HepG2 (cell line): ENCODE results near the gene PEMT. TPM values are rescaled to one million over a fixed set of nuclear protein-coding genes. Genes with fewer than 3 reads are reported as not detected.

ENCODE experiments used
- AGO1 ChIP-seq: fragments of 200-400 bp; formaldehyde crosslinking; IDR thresholded peaks from 2 replicates; pipeline ENCODE4 v1.6.1; 2017; ENCODE audit warnings: mild to moderate bottlenecking, low read depth, low read length, moderate library complexity; ENCODE audit not compliant: poor library complexity, severe bottlenecking
- CEBPB ChIP-seq: IDR thresholded peaks from 2 replicates; pipeline ENCODE4 v1.6.1; 2011; ENCODE audit warnings: low read depth, low read length, improper control_type of control experiment, borderline replicate concordance
- EED ChIP-seq: sonication (generic); formaldehyde crosslinking; IDR thresholded peaks from 2 replicates; pipeline ENCODE4 v1.5.0; 2020; ENCODE audit warnings: mild to moderate bottlenecking, missing genetic modification reagents
- ELF1 ChIP-seq: sonication (generic); formaldehyde crosslinking; IDR thresholded peaks from 2 replicates; pipeline ENCODE4 v1.4.0; 2020; ENCODE audit warnings: missing genetic modification reagents
- JUN ChIP-seq: sonication (generic); formaldehyde crosslinking; IDR thresholded peaks from 2 replicates; pipeline ENCODE4 v1.4.0; 2020; ENCODE audit warnings: mild to moderate bottlenecking, missing genetic modification reagents
- KDM5B ChIP-seq: sonication (generic); formaldehyde crosslinking; IDR thresholded peaks from 2 replicates; pipeline ENCODE4 v1.4.0; 2020; ENCODE audit warnings: missing genetic modification reagents, mild to moderate bottlenecking, borderline replicate concordance
- KLF11 ChIP-seq: IDR thresholded peaks from 2 replicates; pipeline ENCODE4 v1.6.1; 2016; ENCODE audit warnings: missing compliant biosample characterization
- MBNL3 ChIP-seq: fragments of 250-450 bp; sonication (Bioruptor Pico); conservative IDR thresholded peaks from 2 replicates; pipeline ENCODE4 v1.8.0; 2022; ENCODE audit warnings: mild to moderate bottlenecking, inconsistent platforms
- MYC ChIP-seq: sonication (generic); formaldehyde crosslinking; IDR thresholded peaks from 2 replicates; pipeline ENCODE4 v1.9.0; 2021; ENCODE audit warnings: missing genetic modification reagents, borderline replicate concordance
- NONO ChIP-seq, 2 experiments: fragments of 450-650 bp in 1 of 2; sonication (generic) in 1 of 2; formaldehyde crosslinking in 1 of 2; IDR thresholded peaks in 1 of 2; conservative IDR thresholded peaks in 1 of 2; 2 replicates each; pipeline versions ENCODE4 v1.6.1 to v1.8.0; 2017 to 2022; ENCODE audit warnings: mild to moderate bottlenecking in 1 of 2, missing genetic modification reagents in 1 of 2, moderate library complexity in 1 of 2
- PHF8 ChIP-seq: sonication (generic); formaldehyde crosslinking; IDR thresholded peaks from 2 replicates; pipeline ENCODE4 v1.5.0; 2020; ENCODE audit warnings: missing genetic modification reagents
- TARDBP ChIP-seq: sonication (generic); formaldehyde crosslinking; IDR thresholded peaks from 2 replicates; pipeline ENCODE4 v1.8.0; 2022; ENCODE audit warnings: mild to moderate bottlenecking, missing genetic modification reagents
- ZBTB21 ChIP-seq: sonication (generic); formaldehyde crosslinking; IDR thresholded peaks from 2 replicates; pipeline ENCODE4 v1.4.0; 2020; ENCODE audit warnings: missing genetic modification reagents
- ZNF121 ChIP-seq: sonication (generic); formaldehyde crosslinking; IDR thresholded peaks from 2 replicates; pipeline ENCODE4 v1.5.0; 2020; ENCODE audit warnings: mild to moderate bottlenecking, missing genetic modification reagents
- polyA plus RNA-seq, 8 experiments: library from polyadenylated mRNA; depleted of rRNA in 3 of 8; stranded (reverse) in 7 of 8; unstranded in 1 of 8; fragments of >200 nt; fragmentation: Illumina TruSeq in 4 of 8; extraction: Trizol in 4 of 8; gene quantifications; 2 replicates each; pipeline versions ENCODE4 v1.2.1 to v1.2.3, GENCODE V29; 2011 to 2016; ENCODE audit warnings: low read depth in 4 of 8, missing spikeins in 1 of 8, mixed read lengths in 1 of 8; ENCODE audit not compliant: insufficient read depth in 1 of 8
- total RNA-seq, 5 experiments: library from RNA; depleted of rRNA; stranded (reverse); fragments of >200 nt; fragmentation: Illumina TruSeq; extraction: Trizol; gene quantifications; 2 replicates each; pipeline ENCODE4 v1.2.3, GENCODE V29; 2016; ENCODE audit warnings: low read depth in 1 of 5
- TF ChIP-seq, protein P1 (sequence below): sonication (generic); formaldehyde crosslinking; IDR thresholded peaks from 2 replicates; pipeline ENCODE4 v1.5.1; 2020; ENCODE audit warnings: mild to moderate bottlenecking, missing genetic modification reagents, borderline replicate concordance
- TF ChIP-seq, protein P2 (sequence below): sonication (generic); formaldehyde crosslinking; IDR thresholded peaks from 2 replicates; pipeline ENCODE4 v1.9.0; 2022; ENCODE audit warnings: low read depth, missing genetic modification reagents
- TF ChIP-seq, protein P3 (sequence below): sonication (generic); formaldehyde crosslinking; IDR thresholded peaks from 2 replicates; pipeline ENCODE4 v1.4.0; 2020; ENCODE audit warnings: missing genetic modification reagents
- TF ChIP-seq, protein P4 (sequence below): sonication (generic); formaldehyde crosslinking; IDR thresholded peaks from 2 replicates; pipeline ENCODE4 v1.4.0; 2020; ENCODE audit warnings: mild to moderate bottlenecking, missing genetic modification reagents, borderline replicate concordance

Gene PEMT
- total and polyA plus RNA-seq, 2 of the 13 experiments (the other 11 are each of a cell fraction or from before 2014, with no cell fraction given), result 31.7 to 43.6 TPM

DNA sequence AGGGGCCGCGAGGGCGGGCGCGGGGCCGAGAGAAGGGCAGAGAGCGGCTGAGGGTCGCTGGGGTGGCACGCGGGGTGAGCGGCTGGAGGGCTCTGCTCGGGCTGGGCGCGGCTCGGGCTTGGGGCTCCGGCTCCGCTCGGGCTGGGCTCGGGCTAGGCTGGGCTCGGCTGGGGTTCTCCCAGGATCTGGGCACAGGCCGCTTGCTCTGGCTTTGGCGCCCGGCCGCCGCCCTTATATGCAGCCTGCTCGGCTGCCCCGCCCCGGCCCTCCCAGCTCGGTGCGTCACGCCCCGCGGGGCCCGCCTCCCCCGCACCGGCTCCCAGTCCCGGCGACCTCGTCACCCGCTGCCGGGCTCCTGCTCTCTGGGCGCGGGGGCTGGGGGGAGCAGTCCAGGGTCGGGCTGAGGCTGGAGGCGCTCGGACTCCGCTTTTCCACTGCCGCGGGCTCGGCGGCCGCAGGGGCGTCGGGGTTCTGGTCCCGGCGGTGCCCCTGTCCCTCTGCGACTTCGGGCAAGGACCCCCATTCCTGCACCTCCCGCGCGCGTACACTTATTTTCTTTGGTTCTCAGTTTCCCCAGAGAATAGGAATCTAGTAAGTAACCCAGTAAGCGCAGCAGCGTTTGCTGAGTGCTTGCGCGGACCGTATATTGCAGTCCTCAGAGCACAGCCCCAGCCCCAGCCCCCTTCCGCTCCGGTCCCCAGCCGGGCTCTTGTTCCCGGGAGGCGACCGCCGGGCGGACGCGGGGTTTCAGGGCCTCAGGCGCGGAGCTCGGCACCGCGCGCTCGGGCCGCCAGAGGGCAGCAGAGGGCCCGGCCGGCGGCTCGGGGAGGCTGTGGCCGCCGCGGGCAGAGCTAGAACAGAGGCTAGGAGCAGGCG lies 95.1 kb downstream of the PEMT start, which contains the start of gene RASD1 (continued):
- TF ChIP-seq, protein P1, sequence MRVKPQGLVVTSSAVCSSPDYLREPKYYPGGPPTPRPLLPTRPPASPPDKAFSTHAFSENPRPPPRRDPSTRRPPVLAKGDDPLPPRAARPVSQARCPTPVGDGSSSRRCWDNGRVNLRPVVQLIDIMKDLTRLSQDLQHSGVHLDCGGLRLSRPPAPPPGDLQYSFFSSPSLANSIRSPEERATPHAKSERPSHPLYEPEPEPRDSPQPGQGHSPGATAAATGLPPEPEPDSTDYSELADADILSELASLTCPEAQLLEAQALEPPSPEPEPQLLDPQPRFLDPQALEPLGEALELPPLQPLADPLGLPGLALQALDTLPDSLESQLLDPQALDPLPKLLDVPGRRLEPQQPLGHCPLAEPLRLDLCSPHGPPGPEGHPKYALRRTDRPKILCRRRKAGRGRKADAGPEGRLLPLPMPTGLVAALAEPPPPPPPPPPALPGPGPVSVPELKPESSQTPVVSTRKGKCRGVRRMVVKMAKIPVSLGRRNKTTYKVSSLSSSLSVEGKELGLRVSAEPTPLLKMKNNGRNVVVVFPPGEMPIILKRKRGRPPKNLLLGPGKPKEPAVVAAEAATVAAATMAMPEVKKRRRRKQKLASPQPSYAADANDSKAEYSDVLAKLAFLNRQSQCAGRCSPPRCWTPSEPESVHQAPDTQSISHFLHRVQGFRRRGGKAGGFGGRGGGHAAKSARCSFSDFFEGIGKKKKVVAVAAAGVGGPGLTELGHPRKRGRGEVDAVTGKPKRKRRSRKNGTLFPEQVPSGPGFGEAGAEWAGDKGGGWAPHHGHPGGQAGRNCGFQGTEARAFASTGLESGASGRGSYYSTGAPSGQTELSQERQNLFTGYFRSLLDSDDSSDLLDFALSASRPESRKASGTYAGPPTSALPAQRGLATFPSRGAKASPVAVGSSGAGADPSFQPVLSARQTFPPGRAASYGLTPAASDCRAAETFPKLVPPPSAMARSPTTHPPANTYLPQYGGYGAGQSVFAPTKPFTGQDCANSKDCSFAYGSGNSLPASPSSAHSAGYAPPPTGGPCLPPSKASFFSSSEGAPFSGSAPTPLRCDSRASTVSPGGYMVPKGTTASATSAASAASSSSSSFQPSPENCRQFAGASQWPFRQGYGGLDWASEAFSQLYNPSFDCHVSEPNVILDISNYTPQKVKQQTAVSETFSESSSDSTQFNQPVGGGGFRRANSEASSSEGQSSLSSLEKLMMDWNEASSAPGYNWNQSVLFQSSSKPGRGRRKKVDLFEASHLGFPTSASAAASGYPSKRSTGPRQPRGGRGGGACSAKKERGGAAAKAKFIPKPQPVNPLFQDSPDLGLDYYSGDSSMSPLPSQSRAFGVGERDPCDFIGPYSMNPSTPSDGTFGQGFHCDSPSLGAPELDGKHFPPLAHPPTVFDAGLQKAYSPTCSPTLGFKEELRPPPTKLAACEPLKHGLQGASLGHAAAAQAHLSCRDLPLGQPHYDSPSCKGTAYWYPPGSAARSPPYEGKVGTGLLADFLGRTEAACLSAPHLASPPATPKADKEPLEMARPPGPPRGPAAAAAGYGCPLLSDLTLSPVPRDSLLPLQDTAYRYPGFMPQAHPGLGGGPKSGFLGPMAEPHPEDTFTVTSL (CRISPR knock-in tag), result no peak
- no peak for TF ChIP-seq JUN
- no peak; the same call in 1 of the 2 replicates for TF ChIP-seq MYC
- TF ChIP-seq MBNL3 (CRISPR knock-in tag), result no peak
- TF ChIP-seq AGO1, result no peak
- TF ChIP-seq ELF1 (CRISPR knock-in tag), result no peak
- TF ChIP-seq, protein P2, sequence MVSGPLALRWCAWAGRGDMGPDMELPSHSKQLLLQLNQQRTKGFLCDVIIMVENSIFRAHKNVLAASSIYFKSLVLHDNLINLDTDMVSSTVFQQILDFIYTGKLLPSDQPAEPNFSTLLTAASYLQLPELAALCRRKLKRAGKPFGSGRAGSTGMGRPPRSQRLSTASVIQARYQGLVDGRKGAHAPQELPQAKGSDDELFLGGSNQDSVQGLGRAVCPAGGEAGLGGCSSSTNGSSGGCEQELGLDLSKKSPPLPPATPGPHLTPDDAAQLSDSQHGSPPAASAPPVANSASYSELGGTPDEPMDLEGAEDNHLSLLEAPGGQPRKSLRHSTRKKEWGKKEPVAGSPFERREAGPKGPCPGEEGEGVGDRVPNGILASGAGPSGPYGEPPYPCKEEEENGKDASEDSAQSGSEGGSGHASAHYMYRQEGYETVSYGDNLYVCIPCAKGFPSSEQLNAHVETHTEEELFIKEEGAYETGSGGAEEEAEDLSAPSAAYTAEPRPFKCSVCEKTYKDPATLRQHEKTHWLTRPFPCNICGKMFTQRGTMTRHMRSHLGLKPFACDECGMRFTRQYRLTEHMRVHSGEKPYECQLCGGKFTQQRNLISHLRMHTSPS, result no peak
- TF ChIP-seq KDM5B (CRISPR knock-in tag), result peak; percentile 18; the same call in 1 of the 2 replicates
- no peak for TF ChIP-seq CEBPB
- TF ChIP-seq ZBTB21, result no peak
- TF ChIP-seq, protein P3, sequence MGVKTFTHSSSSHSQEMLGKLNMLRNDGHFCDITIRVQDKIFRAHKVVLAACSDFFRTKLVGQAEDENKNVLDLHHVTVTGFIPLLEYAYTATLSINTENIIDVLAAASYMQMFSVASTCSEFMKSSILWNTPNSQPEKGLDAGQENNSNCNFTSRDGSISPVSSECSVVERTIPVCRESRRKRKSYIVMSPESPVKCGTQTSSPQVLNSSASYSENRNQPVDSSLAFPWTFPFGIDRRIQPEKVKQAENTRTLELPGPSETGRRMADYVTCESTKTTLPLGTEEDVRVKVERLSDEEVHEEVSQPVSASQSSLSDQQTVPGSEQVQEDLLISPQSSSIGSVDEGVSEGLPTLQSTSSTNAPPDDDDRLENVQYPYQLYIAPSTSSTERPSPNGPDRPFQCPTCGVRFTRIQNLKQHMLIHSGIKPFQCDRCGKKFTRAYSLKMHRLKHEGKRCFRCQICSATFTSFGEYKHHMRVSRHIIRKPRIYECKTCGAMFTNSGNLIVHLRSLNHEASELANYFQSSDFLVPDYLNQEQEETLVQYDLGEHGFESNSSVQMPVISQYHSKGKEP (CRISPR knock-in tag), result no peak
- no peak for TF ChIP-seq NONO (IDR thresholded peaks at IDR 0.05)
- no peak for TF ChIP-seq NONO (CRISPR knock-in tag; conservative IDR thresholded peaks at IDR 0.05)
- TF ChIP-seq PHF8 (CRISPR knock-in tag), result peak; percentile 58
- TF ChIP-seq KLF11 (CRISPR knock-in tag), result no peak
- TF ChIP-seq, protein P4, sequence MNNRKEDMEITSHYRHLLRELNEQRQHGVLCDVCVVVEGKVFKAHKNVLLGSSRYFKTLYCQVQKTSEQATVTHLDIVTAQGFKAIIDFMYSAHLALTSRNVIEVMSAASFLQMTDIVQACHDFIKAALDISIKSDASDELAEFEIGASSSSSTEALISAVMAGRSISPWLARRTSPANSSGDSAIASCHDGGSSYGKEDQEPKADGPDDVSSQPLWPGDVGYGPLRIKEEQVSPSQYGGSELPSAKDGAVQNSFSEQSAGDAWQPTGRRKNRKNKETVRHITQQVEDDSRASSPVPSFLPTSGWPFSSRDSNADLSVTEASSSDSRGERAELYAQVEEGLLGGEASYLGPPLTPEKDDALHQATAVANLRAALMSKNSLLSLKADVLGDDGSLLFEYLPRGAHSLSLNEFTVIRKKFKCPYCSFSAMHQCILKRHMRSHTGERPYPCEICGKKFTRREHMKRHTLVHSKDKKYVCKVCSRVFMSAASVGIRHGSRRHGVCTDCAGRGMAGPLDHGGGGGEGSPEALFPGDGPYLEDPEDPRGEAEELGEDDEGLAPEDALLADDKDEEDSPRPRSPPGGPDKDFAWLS (CRISPR knock-in tag), result no peak
- no peak for TF ChIP-seq EED
- peak; percentile 55; the same call in 1 of the 2 replicates for TF ChIP-seq TARDBP (CRISPR knock-in tag)
- TF ChIP-seq ZNF121 (CRISPR knock-in tag), result peak; percentile 58; the same call in 1 of the 2 replicates
